Breast epithelium (tissue), 3 donors: ENCODE measurements around the gene COLGALT1.

Experiments
- POLR2A ChIP-seq: fragments of 450-650 bp; IDR thresholded peaks from one replicate; pipeline ENCODE4 v1.6.1; 2016; ENCODE audit warnings: antibody characterized with exemption, mild to moderate bottlenecking, moderate library complexity
- POLR2AphosphoS5 ChIP-seq, 3 donors: sonication (generic); formaldehyde crosslinking; IDR thresholded peaks; one replicate each; pipeline ENCODE4 v1.6.1; 2017; ENCODE audit warnings: antibody characterized with exemption in 3 of 3
- TF ChIP-seq, protein P1 (sequence below), 3 donors: fragments of 450-650 bp; IDR thresholded peaks; one replicate each; pipeline ENCODE4 v1.5.1; 2016 to 2017; ENCODE audit warnings: antibody characterized with exemption in 3 of 3, mild to moderate bottlenecking in 3 of 3, moderate library complexity in 3 of 3

DNA sequence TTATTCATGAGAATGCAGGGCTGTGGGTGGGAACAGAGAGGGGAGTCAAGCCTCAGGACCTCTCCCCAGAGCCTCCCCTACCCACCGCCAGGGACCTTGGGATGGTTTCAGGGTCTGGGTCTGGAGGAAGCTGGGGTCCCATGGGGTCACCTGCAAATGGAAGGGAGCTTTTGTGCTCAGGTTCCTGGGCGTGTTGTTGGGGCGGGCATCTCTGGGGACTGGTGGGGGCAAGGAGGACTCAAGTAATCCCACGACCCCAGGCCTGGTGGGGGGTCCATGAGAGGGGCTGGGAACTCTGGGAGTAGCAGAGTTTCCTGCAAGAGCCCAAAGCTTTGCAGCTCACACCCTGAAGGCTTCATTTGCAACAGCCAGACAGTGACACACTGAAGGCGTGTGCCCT lies 72.5 kb downstream of the COLGALT1 start:
- TF ChIP-seq, protein P1, sequence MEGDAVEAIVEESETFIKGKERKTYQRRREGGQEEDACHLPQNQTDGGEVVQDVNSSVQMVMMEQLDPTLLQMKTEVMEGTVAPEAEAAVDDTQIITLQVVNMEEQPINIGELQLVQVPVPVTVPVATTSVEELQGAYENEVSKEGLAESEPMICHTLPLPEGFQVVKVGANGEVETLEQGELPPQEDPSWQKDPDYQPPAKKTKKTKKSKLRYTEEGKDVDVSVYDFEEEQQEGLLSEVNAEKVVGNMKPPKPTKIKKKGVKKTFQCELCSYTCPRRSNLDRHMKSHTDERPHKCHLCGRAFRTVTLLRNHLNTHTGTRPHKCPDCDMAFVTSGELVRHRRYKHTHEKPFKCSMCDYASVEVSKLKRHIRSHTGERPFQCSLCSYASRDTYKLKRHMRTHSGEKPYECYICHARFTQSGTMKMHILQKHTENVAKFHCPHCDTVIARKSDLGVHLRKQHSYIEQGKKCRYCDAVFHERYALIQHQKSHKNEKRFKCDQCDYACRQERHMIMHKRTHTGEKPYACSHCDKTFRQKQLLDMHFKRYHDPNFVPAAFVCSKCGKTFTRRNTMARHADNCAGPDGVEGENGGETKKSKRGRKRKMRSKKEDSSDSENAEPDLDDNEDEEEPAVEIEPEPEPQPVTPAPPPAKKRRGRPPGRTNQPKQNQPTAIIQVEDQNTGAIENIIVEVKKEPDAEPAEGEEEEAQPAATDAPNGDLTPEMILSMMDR (IDR thresholded peaks at IDR 0.05), result no peak
- no peak for TF ChIP-seq POLR2A
- no peak for TF ChIP-seq POLR2AphosphoS5 (IDR thresholded peaks at IDR 0.05)
